Motor neuron (in vitro differentiated cells): ENCODE data around the gene DMD. TPM values are rescaled to one million over a fixed set of nuclear protein-coding genes. Genes with fewer than 3 reads are reported as not detected.
A peak's percentile ranks its signal among the peaks of the same experiment; 100 is the strongest.

Experiments
- ATAC-seq, 8 experiments: fragments of 200-7000 bp; cut with Tn5 transposase; replicated peaks in 6 of 8; 2 replicates each; pipeline ENCODE4 v1.8.0; 2021; ENCODE audit warnings: mild to moderate bottlenecking in 8 of 8, moderate library complexity in 8 of 8
- H3K27ac ChIP-seq, 2 donors: fragments of 250-450 bp; sonication (Bioruptor Pico); 2 replicates each; pipeline ENCODE4 v1.9.0; 2021; ENCODE audit warnings: antibody characterized with exemption in 2 of 2, mild to moderate bottlenecking in 2 of 2, moderate library complexity in 1 of 2
- H3K4me1 ChIP-seq, 2 donors: fragments of 250-450 bp; sonication (Bioruptor Pico); replicated peaks in 1 of 2; 2 replicates each; pipeline ENCODE4 v1.6.1; 2021; ENCODE audit warnings: antibody characterized with exemption in 2 of 2, mild to moderate bottlenecking in 2 of 2, moderate library complexity in 1 of 2
- H3K4me3 ChIP-seq, 5 donors: fragments of 250-450 bp; sonication (Bioruptor Pico); 2 replicates each; pipeline ENCODE4 v1.9.0; 2021; ENCODE audit warnings: antibody characterized with exemption in 5 of 5, mild to moderate bottlenecking in 5 of 5, moderate library complexity in 4 of 5
- WGBS, 10 experiments: fragments of 450-650 bp; shearing (Covaris generic); methylation state at CpG; one replicate each; pipeline ENCODE4 v1.0.0; 2022; 5-methylcytosine and 5-hydroxymethylcytosine counted together
- in situ Hi-C, 9 experiments: fragments of 400-800 bp; cut with MboI; loops; one replicate each; pipeline ENCODE4 v1.15.0; 2021; ENCODE audit warnings: low sequenced_read_pairs in 9 of 9, low pct_unique_long_range_greater_than_20kb in 2 of 9; ENCODE audit not compliant: unreplicated experiment in 9 of 9
- total RNA-seq, 8 experiments: library from RNA; unstranded; fragments of 300-600 nt; gene quantifications; 2 replicates each; pipeline versions ENCODE4 v1.2.3 to v1.2.4, GENCODE V29; 2022

The DMD gene
- total RNA-seq, 8 experiments from 2014 or later: 3.9 to 378 (median 10.5) TPM

DNA sequence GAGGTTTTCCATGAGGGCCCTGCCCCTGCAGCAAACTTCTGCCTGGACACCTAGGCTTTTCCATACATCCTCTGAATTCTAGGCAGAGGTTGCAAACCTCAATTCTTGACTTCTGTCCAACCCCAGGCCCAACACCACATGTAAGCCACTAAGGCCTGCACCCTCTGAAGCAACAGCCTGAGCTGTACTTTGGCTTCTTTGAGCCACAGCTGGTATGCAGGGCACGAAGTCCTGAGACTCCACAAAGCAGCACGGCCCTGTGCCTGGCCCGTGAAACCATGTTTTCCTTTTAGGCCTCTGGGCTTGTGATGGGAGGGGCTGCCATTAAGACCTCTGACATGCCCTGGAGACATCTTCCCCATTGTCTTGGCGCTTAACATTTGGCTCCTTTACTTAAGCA lies 1411.1 kb downstream of the DMD start:
- H3K27ac ChIP-seq: no peak overlapping the region
- WGBS, 10 experiments: 57% methylated on average over 4 of the region's 4 CpGs; no CpG with 5 or more reads in 9 of the 10 experiments
- no peak overlapping the region for H3K4me3 ChIP-seq
- H3K4me1 ChIP-seq: no peaks in the 10 kb centered on the region
- in situ Hi-C loops: no loop called here
- no peak for ATAC-seq

DNA sequence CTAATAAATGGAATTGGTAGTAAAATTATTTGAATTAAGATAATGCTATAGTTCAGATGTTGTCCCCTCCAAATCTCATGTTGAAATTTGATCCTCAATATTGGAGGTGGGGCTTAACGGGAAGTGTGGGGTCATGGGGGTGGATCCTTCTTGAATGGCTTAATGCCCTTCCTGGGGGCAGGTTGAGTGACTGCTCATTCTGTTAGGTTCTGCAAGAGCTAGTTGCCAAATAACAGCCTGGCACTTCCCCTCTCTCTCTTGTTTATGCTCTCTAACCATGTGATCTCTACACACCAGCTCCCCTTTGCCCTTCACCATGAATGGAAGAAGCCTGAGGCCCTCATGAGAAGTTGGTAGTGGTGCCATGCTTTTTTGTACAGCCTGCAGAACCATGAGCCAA lies 1414.7 kb downstream of the DMD start:
- ATAC-seq: no peak
- in situ Hi-C loops: no loop called here
- no peaks in the 10 kb centered on the region for H3K4me1 ChIP-seq
- no peak overlapping the region for H3K4me3 ChIP-seq
- no peak overlapping the region for H3K27ac ChIP-seq
- 60% methylated on average over 1 of the region's 1 CpG; no CpG with 5 or more reads in 9 of the 10 experiments for WGBS, 10 experiments

DNA sequence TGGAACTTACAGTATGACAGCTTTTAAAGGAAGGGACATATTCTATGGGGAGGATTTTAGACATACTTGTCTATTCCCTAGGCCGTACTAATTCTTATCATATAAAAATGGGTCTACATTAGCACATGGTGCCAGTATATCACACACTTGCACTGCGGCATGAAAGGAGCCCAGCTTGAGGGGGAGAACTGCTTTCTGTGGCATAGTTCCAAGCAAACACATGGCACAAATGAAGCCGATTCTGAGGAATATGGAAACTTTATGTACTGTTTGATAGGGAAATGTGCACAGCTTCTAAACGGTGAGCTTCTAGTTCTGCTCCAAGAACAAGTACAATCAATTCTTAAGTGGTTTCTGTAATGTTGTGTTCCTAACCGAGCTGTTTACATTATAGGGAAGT lies 1463.9 kb downstream of the DMD start:
- H3K4me3 ChIP-seq: no peak overlapping the region
- H3K4me1 ChIP-seq: no peaks in the 10 kb centered on the region
- WGBS, 10 experiments: 0 to 100% (median 48%) methylated on average over 1 to 5 of the region's 5 CpGs; no CpG with 5 or more reads in 5 of the 10 experiments
- no peak overlapping the region for H3K27ac ChIP-seq
- ATAC-seq: no peak
- in situ Hi-C loops: no loop called here

DNA sequence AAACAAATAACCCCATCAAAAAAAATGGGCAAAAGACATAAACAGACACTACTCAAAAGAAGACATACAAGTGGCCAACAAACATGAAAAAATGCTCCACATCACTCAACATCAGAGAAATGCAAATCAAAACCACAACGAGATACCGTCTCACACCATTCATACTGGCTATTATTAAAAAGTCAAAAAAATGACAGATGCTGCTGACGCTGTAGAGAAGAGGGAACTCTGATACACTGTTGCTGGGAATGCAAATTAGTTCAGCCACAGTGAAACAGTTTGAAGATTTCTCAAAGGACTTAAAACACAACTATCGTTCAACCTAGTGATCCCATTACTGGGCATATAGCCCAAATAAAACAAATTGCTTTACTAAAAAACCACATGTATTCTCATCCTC lies 1468.3 kb downstream of the DMD start:
- WGBS, 10 experiments: 20 to 90% (median 80%) methylated on average over 1 to 4 of the region's 4 CpGs; no CpG with 5 or more reads in 5 of the 10 experiments
- Histone ChIP-seq H3K4me1 (no peaks in the 10 kb centered on the region), H3K4me3 (no peak overlapping the region), H3K27ac (no peak overlapping the region)
- no peak for ATAC-seq
- in situ Hi-C loops: no loop called here

DNA sequence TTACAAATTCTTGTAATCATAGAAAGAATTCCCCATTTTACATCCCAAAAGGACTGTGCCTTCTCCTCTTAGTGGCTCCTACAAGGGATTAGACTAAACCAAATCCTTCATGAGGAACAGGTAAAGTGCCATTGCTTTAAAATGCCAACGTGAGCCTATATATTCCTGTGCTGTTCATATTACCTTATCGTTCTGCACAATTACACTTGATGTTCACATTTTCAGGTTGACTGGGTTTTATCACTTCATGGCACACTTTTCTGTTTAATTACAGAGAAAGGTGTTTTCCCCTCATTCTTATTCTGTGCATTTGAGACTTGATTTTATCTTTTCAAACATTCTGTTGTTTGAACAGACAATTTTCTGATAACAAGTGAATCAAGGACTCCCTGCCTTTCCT lies 1493.9 kb downstream of the DMD start:
- in situ Hi-C loops: no loop called here
- no peak overlapping the region for H3K27ac ChIP-seq

DNA sequence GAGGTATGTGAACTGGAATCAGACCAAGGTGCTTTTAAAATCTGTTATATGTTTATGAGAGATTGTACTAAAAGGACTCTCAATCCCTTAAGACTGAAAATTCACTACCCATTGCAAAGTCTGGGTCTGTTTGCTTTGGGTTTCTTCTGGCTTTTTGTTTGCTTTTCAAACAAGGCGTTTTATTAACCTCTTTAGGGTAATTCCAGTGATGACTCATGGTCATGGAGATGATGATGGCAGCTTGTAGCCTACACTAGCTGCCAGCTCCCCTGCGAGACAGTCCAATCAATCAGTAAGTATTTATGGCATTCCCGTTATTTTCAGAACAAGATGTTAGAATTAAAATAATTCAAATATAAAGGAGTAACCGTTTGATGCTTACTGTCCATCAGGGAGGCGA lies 1495.7 kb downstream of the DMD start:
- in situ Hi-C loops: no loop called here
- H3K4me3 ChIP-seq: no peak overlapping the region
- H3K27ac ChIP-seq: no peak overlapping the region
- peak in 1 of 8 experiments; percentile 30 for ATAC-seq
- peaks cover 0 to 6% of the 10 kb centered on the region in 2 donors for H3K4me1 ChIP-seq
- WGBS, 10 experiments: 0 to 74% (median 39%) methylated on average over 1 to 5 of the region's 5 CpGs; no CpG with 5 or more reads in 6 of the 10 experiments

More for the DNA sequence above, 1493.9 kb downstream of the DMD start:
- no peaks in the 10 kb centered on the region for H3K4me1 ChIP-seq
- 15 to 100% (median 67%) methylated on average over 1 to 2 of the region's 2 CpGs; no CpG with 5 or more reads in 6 of the 10 experiments for WGBS, 10 experiments
- H3K4me3 ChIP-seq: no peak overlapping the region
- no peak for ATAC-seq

DNA sequence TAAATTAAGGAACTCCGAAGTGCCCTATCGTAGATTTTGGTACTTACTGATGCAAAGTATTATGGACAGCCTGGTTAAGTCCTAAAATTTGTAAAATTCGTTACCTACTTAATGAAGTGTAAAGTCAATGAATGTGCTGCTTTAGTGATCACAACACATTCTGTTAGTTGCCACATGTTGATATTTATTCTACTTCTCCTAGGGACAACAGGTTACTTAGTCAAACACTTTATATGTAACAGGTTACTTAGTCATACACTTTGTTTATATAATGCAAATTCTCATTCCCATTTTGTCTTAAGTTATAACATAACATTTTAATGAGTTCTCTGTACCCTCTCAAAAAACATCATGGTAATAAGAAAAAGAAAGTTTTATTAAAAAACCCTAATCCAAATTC lies 1496.6 kb downstream of the DMD start:
- Histone ChIP-seq H3K27ac (no peak overlapping the region), H3K4me1 (peaks cover 0 to 6% of the 10 kb centered on the region in 2 donors), H3K4me3 (no peak overlapping the region)
- 0 to 100% (median 80%) methylated on average over 1 to 3 of the region's 3 CpGs; no CpG with 5 or more reads in 3 of the 10 experiments for WGBS, 10 experiments
- ATAC-seq: no peak
- in situ Hi-C loops: no loop called here

DNA sequence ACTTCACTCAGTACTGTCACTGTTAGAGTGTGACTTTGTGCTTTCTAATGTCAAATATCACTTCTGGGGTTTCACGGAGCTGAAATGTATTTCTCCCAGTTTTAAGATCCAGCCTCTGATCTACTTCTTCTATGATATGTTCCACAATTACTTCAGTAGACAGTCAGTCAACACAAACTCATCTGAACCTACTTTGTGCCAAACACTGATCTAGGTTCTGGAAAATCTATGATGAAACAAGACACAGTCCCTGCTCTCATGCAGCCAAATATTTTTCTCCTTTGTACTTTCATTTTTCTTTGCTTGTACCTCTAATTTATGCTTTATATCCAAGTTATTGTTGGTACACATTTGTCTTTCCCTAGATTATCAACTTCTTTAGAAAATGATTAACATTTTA lies 1498.2 kb downstream of the DMD start:
- Histone ChIP-seq H3K4me1 (peaks cover 0 to 6% of the 10 kb centered on the region in 2 donors), H3K4me3 (no peak overlapping the region), H3K27ac (no peak overlapping the region)
- in situ Hi-C loops: no loop called here
- ATAC-seq: no peak
- 29 to 100% (median 33%) methylated on average over 1 of the region's 1 CpG; no CpG with 5 or more reads in 7 of the 10 experiments for WGBS, 10 experiments

DNA sequence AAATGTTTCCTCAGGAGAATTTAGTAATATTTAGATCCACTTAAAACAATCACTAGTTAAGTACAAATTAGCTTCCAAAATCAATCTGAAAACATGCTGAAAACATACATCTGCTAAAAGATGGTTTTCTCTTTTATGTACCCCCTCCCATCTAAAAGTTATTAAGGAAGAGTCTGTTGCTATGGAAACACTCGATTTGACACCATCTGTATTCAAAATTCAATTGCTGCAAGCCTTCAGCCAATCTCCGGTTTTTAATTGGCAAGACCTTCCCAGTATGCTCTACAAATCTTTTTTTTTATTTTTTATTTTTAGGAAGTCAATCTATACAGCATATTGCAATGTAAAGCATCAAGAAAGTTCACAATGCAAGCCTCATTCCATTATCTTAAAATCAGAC lies 1500.2 kb downstream of the DMD start:
- WGBS, 10 experiments: 0 to 83% (median 50%) methylated on average over 1 to 2 of the region's 2 CpGs; no CpG with 5 or more reads in 3 of the 10 experiments
- no peak overlapping the region for H3K4me3 ChIP-seq
- in situ Hi-C loops: no loop called here
- no peak overlapping the region for H3K27ac ChIP-seq
- peaks cover 0 to 11% of the 10 kb centered on the region in 2 donors for H3K4me1 ChIP-seq
- no peak for ATAC-seq

DNA sequence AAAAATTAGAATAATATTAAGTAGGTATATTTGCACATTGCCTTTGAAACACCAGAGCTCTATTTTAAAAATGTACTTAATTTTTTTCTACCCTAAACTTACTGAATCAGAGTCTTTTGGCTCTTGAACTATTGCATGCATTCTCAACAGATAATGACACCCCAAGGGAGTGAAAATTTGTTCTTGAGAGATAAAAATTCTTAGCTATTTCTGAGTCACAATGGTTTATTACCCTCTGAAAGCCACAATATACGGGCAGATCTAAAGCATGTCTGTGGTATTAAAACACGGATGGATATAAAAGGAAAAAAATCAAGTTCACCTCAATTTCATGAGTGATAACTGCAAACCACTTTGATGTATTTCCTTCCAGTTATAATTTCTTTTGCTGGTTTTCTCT lies 1503.2 kb downstream of the DMD start:
- Histone ChIP-seq H3K27ac (no peak overlapping the region), H3K4me1 (peaks cover 0 to 11% of the 10 kb centered on the region in 2 donors), H3K4me3 (no peak overlapping the region)
- no peak for ATAC-seq
- WGBS, 10 experiments: 0 to 83% (median 33%) methylated on average over 1 to 2 of the region's 2 CpGs; no CpG with 5 or more reads in 6 of the 10 experiments
- in situ Hi-C loops: no loop called here

DNA sequence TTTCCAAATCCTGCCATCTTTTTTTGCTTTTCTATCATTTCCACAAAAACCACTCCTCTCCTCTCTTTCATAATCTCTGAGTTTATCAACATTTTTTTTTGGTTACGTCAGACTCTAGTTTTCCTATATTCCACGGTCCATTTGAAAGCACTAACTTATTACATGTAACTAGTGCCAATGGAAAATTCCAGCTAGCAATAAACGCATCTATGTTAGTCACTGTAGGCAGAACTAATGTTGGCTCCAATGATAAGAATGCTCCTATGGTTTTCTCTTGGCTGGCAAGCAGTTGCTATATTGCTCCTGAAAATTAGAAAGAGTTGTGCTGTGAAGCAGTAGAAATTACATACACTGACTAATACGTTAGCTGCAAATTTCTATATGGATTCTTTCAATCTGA lies 1504.9 kb downstream of the DMD start:
- no peak for ATAC-seq
- Histone ChIP-seq H3K4me1 (peaks cover 0 to 19% of the 10 kb centered on the region in 2 donors), H3K4me3 (no peak overlapping the region), H3K27ac (no peak overlapping the region)
- in situ Hi-C loops: no loop called here
- 4 to 93% (median 50%) methylated on average over 2 to 4 of the region's 4 CpGs; no CpG with 5 or more reads in 2 of the 10 experiments for WGBS, 10 experiments

DNA sequence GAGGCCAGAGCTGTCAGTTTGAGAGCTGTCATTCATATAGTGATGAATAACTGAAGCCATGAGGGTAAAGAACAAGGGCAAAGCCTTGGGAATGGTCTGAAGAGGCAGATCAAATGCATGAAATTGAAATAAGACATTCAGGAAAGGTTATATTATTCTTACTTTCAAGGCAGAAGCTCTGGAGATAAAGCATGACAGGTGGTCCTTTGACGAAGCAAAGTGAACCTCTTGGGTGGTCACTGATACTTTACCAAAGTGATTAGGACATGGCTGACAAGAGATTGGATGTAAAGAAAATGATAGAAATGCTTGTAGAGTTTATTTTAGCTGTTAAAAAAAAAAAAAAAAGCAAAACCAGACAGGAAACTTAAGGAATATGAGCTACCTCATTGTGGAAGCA lies 1505.5 kb downstream of the DMD start:
- ATAC-seq: no peak
- H3K4me3 ChIP-seq: no peak overlapping the region
- WGBS, 10 experiments: 0 to 100% (median 67%) methylated on average over 1 of the region's 1 CpG; no CpG with 5 or more reads in 6 of the 10 experiments
- H3K4me1 ChIP-seq: peaks cover 0 to 14% of the 10 kb centered on the region in 2 donors
- in situ Hi-C loops: no loop called here
- no peak overlapping the region for H3K27ac ChIP-seq

DNA sequence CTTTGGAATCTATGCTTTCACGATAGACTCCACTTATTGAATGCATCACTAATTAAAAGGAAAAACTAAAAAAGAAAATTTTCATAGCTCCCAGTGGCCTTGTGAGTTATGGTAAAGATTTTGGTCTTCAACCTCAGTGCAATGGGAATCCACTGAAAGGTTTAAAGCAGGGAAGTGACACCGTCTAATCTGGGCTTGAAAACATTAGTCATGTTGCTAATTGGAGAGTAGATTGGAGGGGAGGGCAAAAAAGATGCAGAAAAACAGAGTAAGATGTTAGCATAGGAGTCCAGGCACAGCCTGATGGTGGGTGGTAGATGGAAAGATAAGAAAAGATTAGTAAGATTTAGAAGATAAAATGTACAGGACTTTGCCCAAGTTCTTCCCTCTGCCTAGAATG lies 1506.4 kb downstream of the DMD start:
- ATAC-seq: no peak
- Histone ChIP-seq H3K27ac (no peak overlapping the region), H3K4me3 (no peak overlapping the region), H3K4me1 (peaks cover 0 to 14% of the 10 kb centered on the region in 2 donors)
- 0 to 89% (median 46%) methylated on average over 1 to 2 of the region's 2 CpGs; no CpG with 5 or more reads in 5 of the 10 experiments for WGBS, 10 experiments
- in situ Hi-C loops: no loop called here

DNA sequence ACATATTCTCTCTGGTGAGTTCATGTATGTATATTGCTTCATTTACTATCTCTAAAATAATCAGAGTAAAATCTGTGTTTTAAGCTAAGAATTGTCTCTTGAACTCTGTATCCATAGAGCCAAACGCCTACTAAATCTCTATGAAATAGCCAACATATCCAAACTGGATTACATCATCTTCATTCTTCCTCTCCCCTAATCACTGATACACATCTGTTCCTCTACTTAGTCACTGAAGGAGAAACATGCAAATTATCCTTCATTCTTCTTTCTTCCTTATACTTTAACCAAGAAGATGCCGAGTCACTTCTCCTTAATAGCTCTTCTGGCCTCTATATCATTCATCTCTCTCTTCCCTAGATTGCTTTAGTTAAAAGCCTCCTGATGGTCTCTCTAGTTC lies 1509.1 kb downstream of the DMD start:
- in situ Hi-C loops: no loop called here

More for the DNA sequence above, 1509.1 kb downstream of the DMD start:
- peak in 5 of 8 experiments; percentile 27 to 64 (median 37) for ATAC-seq
- no peak overlapping the region for H3K4me3 ChIP-seq
- H3K27ac ChIP-seq: no peak overlapping the region
- peaks cover 0 to 8% of the 10 kb centered on the region in 2 donors for H3K4me1 ChIP-seq
- WGBS, 10 experiments: 0 to 60% (median 36%) methylated on average over 1 to 2 of the region's 2 CpGs; no CpG with 5 or more reads in 5 of the 10 experiments
